MV-4-11 (cell line): ENCODE results near the gene PPP6R3.
A peak's percentile ranks its signal among the peaks of the same experiment; 100 is the strongest.
"Not testable (repeated sequence)": the region's sequence is repeated elsewhere in the genome, so short reads cannot be mapped to it uniquely, and the experiment has no call there.

Experiments
- DNase-seq: peaks from one replicate; lab custom pipeline; 2025; lab: John Stamatoyannopoulos, UW

PPP6R3 gene

GRCh38 chr11:68527585-68527984 lies 67.0 kb downstream of the PPP6R3 start:
- DNase-seq = no peak

- no peak for DNase-seq
Measured at GRCh38 chr11:68528630-68529029, 68.1 kb downstream of the PPP6R3 start.

GRCh38 chr11:68531129-68531693 lies 70.7 kb downstream of the PPP6R3 start:
- DNase-seq = no peak

GRCh38 chr11:68532727-68533369 lies 72.3 kb downstream of the PPP6R3 start:
- no peak for DNase-seq

GRCh38 chr11:68533945-68534344 lies 73.4 kb downstream of the PPP6R3 start:
- DNase-seq = no peak

GRCh38 chr11:68535098-68535497 lies 74.5 kb downstream of the PPP6R3 start:
- DNase-seq = no peak

- no peak for DNase-seq
Measured at GRCh38 chr11:68536706-68537105, 76.2 kb downstream of the PPP6R3 start.

- DNase-seq = no peak
Measured at GRCh38 chr11:68538025-68538424, 77.5 kb downstream of the PPP6R3 start.

- DNase-seq = no peak
Measured at GRCh38 chr11:68539395-68539794, 78.8 kb downstream of the PPP6R3 start.

GRCh38 chr11:68540504-68540903 lies 80.0 kb downstream of the PPP6R3 start:
- DNase-seq = not testable (repeated sequence)

GRCh38 chr11:68541116-68541515 lies 80.6 kb downstream of the PPP6R3 start:
- DNase-seq = no peak

GRCh38 chr11:68541991-68542390 lies 81.4 kb downstream of the PPP6R3 start:
- no peak for DNase-seq

- no peak for DNase-seq
Measured at GRCh38 chr11:68542617-68543016, 82.1 kb downstream of the PPP6R3 start.

- no peak for DNase-seq
Measured at GRCh38 chr11:68543594-68543993, 83.0 kb downstream of the PPP6R3 start.

- no peak for DNase-seq
Measured at GRCh38 chr11:68545347-68545746, 84.8 kb downstream of the PPP6R3 start.

- no peak for DNase-seq
Measured at GRCh38 chr11:68545796-68546195, 85.2 kb downstream of the PPP6R3 start.

- DNase-seq = peak; percentile 56
Measured at GRCh38 chr11:68546555-68546954, 86.0 kb downstream of the PPP6R3 start.

GRCh38 chr11:68549789-68550484 lies 89.4 kb downstream of the PPP6R3 start:
- DNase-seq = no peak

- DNase-seq = peak; percentile 42
Measured at GRCh38 chr11:68550485-68550817, 89.9 kb downstream of the PPP6R3 start.

GRCh38 chr11:68551223-68551622 lies 90.7 kb downstream of the PPP6R3 start:
- no peak for DNase-seq

GRCh38 chr11:68551777-68552176 lies 91.2 kb downstream of the PPP6R3 start:
- no peak for DNase-seq

- DNase-seq = peak; percentile 79
Measured at GRCh38 chr11:68552542-68552941, 92.0 kb downstream of the PPP6R3 start.

- no peak for DNase-seq
Measured at GRCh38 chr11:68560216-68560615, 99.7 kb downstream of the PPP6R3 start.

GRCh38 chr11:68563454-68563853 lies 102.9 kb downstream of the PPP6R3 start:
- DNase-seq = no peak
